ENCODE measurements around the gene COMT.
A peak's percentile ranks its signal among the peaks of the same experiment; 100 is the strongest.
"Not testable (repeated sequence)": the region's sequence is repeated elsewhere in the genome, so short reads cannot be mapped to it uniquely, and the experiment has no call there.

COMT gene

GRCh38 chr22:19909350-19910179, 32.0 kb upstream of the COMT start:
- peak; percentile 68 for DNase-seq

GRCh38 chr22:19910180-19910744, 31.3 kb upstream of the COMT start:
- no peak for DNase-seq

GRCh38 chr22:19911540-19912270, 29.9 kb upstream of the COMT start:
- no peak for DNase-seq

GRCh38 chr22:19912271-19912999, 29.1 kb upstream of the COMT start:
- no peak for DNase-seq

- no peak for DNase-seq
These were observed 28.1 kb upstream of the COMT start for GRCh38 chr22:19913337-19913936.

GRCh38 chr22:19914201-19914943, 27.2 kb upstream of the COMT start:
- DNase-seq: no peak

- no peak for DNase-seq
These were observed 26.2 kb upstream of the COMT start for GRCh38 chr22:19915287-19915954.

- DNase-seq: no peak
These were observed 25.6 kb upstream of the COMT start for GRCh38 chr22:19916006-19916405.

GRCh38 chr22:19916941-19917340, 24.6 kb upstream of the COMT start:
- DNase-seq: no peak

GRCh38 chr22:19917389-19918138, 24.0 kb upstream of the COMT start:
- no peak for DNase-seq

GRCh38 chr22:19918332-19919106, 23.1 kb upstream of the COMT start:
- no peak for DNase-seq

- DNase-seq: no peak
These were observed 21.7 kb upstream of the COMT start for GRCh38 chr22:19919701-19920363.

GRCh38 chr22:19921544-19922081, 20.0 kb upstream of the COMT start:
- DNase-seq: no peak

- no peak for DNase-seq
These were observed 17.6 kb upstream of the COMT start for GRCh38 chr22:19923914-19924513.

GRCh38 chr22:19926028-19926427, 15.5 kb upstream of the COMT start:
- DNase-seq: not testable (repeated sequence)

- no peak for DNase-seq
These were observed 13.9 kb upstream of the COMT start for GRCh38 chr22:19927696-19928095.

- no peak for DNase-seq
These were observed 13.4 kb upstream of the COMT start for GRCh38 chr22:19928207-19928606.
